Stimulated activated naive CD8-positive, alpha-beta T cell treated with anti-CD3 and anti-CD28 coated beads, Interleukin-15, amount 100 ng/mL, for 72 hours (primary cell): ENCODE results near the gene CAVIN1.
"Not testable (repeated sequence)": the region's sequence is repeated elsewhere in the genome, so short reads cannot be mapped to it uniquely, and the experiment has no call there.

ENCODE experiments used
- ATAC-seq: fragments of 150-1000 bp; cut with Tn5 transposase; 2 replicates; pipeline ENCODE4 v1.10.0; 2021; ENCODE audit warnings: mild to moderate bottlenecking, moderate library complexity
- DNase-seq, 2 donors: peaks; one replicate each; pipeline ENCODE4 v3.0.0; 2021 to 2022
- H3K27ac Mint-ChIP-seq, 2 donors: one replicate each; pipeline ENCODE4 v1.8.0; 2022; ENCODE audit warnings: mild to moderate bottlenecking in 2 of 2, mixed read lengths in 2 of 2, moderate library complexity in 2 of 2
- H3K27me3 Mint-ChIP-seq: one replicate; pipeline ENCODE4 v1.8.0; 2022; ENCODE audit warnings: mixed read lengths
- H3K4me1 Mint-ChIP-seq: one replicate; pipeline ENCODE4 v1.8.0; 2022; ENCODE audit warnings: mild to moderate bottlenecking, mixed read lengths
- H3K4me3 Mint-ChIP-seq, 2 donors: one replicate each; pipeline ENCODE4 v1.8.0; 2022; ENCODE audit warnings: mild to moderate bottlenecking in 2 of 2, mixed read lengths in 2 of 2, moderate library complexity in 1 of 2
- H3K9me3 Mint-ChIP-seq, 2 donors: one replicate each; pipeline ENCODE4 v1.8.0; 2022; ENCODE audit warnings: mixed read lengths in 2 of 2

Gene CAVIN1

GRCh38 chr17:42400844-42401375 lies 22.1 kb downstream of the CAVIN1 start:
- not testable (repeated sequence) for ATAC-seq, H3K4me3 Mint-ChIP-seq, H3K9me3 Mint-ChIP-seq, H3K27me3 Mint-ChIP-seq, DNase-seq
- peak overlapping the region in 1 of 2 donors; percentile 69 for H3K27ac Mint-ChIP-seq
- peaks cover 57% of the 10 kb centered on the region for H3K4me1 Mint-ChIP-seq

GRCh38 chr17:42399948-42400843 lies 22.9 kb downstream of the CAVIN1 start:
- ATAC-seq, result no peak
- H3K4me3 Mint-ChIP-seq, result peak overlapping the region; percentile 42 to 48
- DNase-seq, result no peak
- peaks cover 55% of the 10 kb centered on the region for H3K4me1 Mint-ChIP-seq
- no peaks in the 10 kb centered on the region for H3K27me3 Mint-ChIP-seq
- H3K27ac Mint-ChIP-seq, result peak overlapping the region in 1 of 2 donors; percentile 81
- H3K9me3 Mint-ChIP-seq, result no peaks in the 10 kb centered on the region

GRCh38 chr17:42399121-42399520 lies 23.9 kb downstream of the CAVIN1 start:
- Mint-ChIP-seq H3K9me3 (no peaks in the 10 kb centered on the region), H3K4me3 (no peak overlapping the region), H3K4me1 (peaks cover 64% of the 10 kb centered on the region), H3K27ac (no peak overlapping the region), H3K27me3 (no peaks in the 10 kb centered on the region)
- DNase-seq, result no peak
- ATAC-seq, result no peak

GRCh38 chr17:42395601-42396000 lies 27.5 kb downstream of the CAVIN1 start:
- H3K4me3 Mint-ChIP-seq, H3K27ac Mint-ChIP-seq, ATAC-seq, H3K9me3 Mint-ChIP-seq, DNase-seq, H3K27me3 Mint-ChIP-seq: not testable (repeated sequence)
- H3K4me1 Mint-ChIP-seq, result peaks cover 52% of the 10 kb centered on the region

GRCh38 chr17:42394838-42395237 lies 28.2 kb downstream of the CAVIN1 start:
- Mint-ChIP-seq H3K27ac (peak overlapping the region in 1 of 2 donors; percentile 13), H3K9me3 (no peaks in the 10 kb centered on the region), H3K4me3 (peak overlapping the region in 1 of 2 donors; percentile 46), H3K27me3 (no peaks in the 10 kb centered on the region), H3K4me1 (peaks cover 52% of the 10 kb centered on the region)
- DNase-seq (no peak), ATAC-seq (no peak)

- DNase-seq (no peak), ATAC-seq (no peak)
- Mint-ChIP-seq H3K27ac (peak overlapping the region; percentile 9 to 20), H3K4me1 (peaks cover 52% of the 10 kb centered on the region), H3K4me3 (peak overlapping the region in 1 of 2 donors; percentile 38), H3K9me3 (no peaks in the 10 kb centered on the region), H3K27me3 (no peaks in the 10 kb centered on the region)
Measured at GRCh38 chr17:42392692-42393415, 30.2 kb downstream of the CAVIN1 start.

GRCh38 chr17:42391439-42391838 lies 31.6 kb downstream of the CAVIN1 start:
- H3K9me3 Mint-ChIP-seq, DNase-seq, ATAC-seq, H3K27ac Mint-ChIP-seq, H3K4me3 Mint-ChIP-seq, H3K27me3 Mint-ChIP-seq: not testable (repeated sequence)
- peaks cover 55% of the 10 kb centered on the region for H3K4me1 Mint-ChIP-seq

- Mint-ChIP-seq H3K27ac (peak overlapping the region; percentile 93 to 100), H3K9me3 (no peaks in the 10 kb centered on the region), H3K4me3 (peak overlapping the region; percentile 55 to 92), H3K27me3 (no peaks in the 10 kb centered on the region), H3K4me1 (peaks cover 69% of the 10 kb centered on the region)
- ATAC-seq (no peak), DNase-seq (no peak)
Measured at GRCh38 chr17:42389899-42390298, 33.2 kb downstream of the CAVIN1 start.

GRCh38 chr17:42389135-42389417 lies 34.0 kb downstream of the CAVIN1 start:
- H3K4me3 Mint-ChIP-seq, result peak overlapping the region; percentile 92 to 93
- ATAC-seq (peak; percentile 84), DNase-seq (peak in 1 of 2 donors; percentile 91)
- H3K27me3 Mint-ChIP-seq, result no peaks in the 10 kb centered on the region
- H3K9me3 Mint-ChIP-seq, result no peaks in the 10 kb centered on the region
- peaks cover 69% of the 10 kb centered on the region for H3K4me1 Mint-ChIP-seq
- peak overlapping the region; percentile 100 for H3K27ac Mint-ChIP-seq

GRCh38 chr17:42388381-42389134 lies 34.5 kb downstream of the CAVIN1 start, which contains the start of gene STAT3:
TSS of gene STAT3 (minus strand) at chr17:42388442. CDS start at chr17:42348516, 39,926 bp downstream.
- peak within 1 kb of the TSS; percentile 92 to 93 for H3K4me3 Mint-ChIP-seq
- peaks cover 69% of the 10 kb centered on the region for H3K4me1 Mint-ChIP-seq
- peak within 1 kb of the TSS; percentile 100 for H3K27ac Mint-ChIP-seq
- ATAC-seq (peak; percentile 90), DNase-seq (peak; percentile 100)
- H3K9me3 Mint-ChIP-seq, result no peaks in the 10 kb centered on the region
- no peaks in the 10 kb centered on the region for H3K27me3 Mint-ChIP-seq

- peak; percentile 13 for ATAC-seq
- peak in 1 of 2 donors; percentile 64 for DNase-seq
- Mint-ChIP-seq H3K27me3 (no peaks in the 10 kb centered on the region), H3K9me3 (no peaks in the 10 kb centered on the region), H3K27ac (peak overlapping the region; percentile 100), H3K4me3 (peak overlapping the region; percentile 92 to 93), H3K4me1 (peaks cover 69% of the 10 kb centered on the region)
Measured at GRCh38 chr17:42387661-42388380, 35.2 kb downstream of the CAVIN1 start.

GRCh38 chr17:42386777-42387657 lies 36.0 kb downstream of the CAVIN1 start:
- H3K4me3 Mint-ChIP-seq, result peak overlapping the region; percentile 92 to 93
- DNase-seq (no peak), ATAC-seq (no peak)
- peaks cover 70% of the 10 kb centered on the region for H3K4me1 Mint-ChIP-seq
- H3K9me3 Mint-ChIP-seq, result no peaks in the 10 kb centered on the region
- no peaks in the 10 kb centered on the region for H3K27me3 Mint-ChIP-seq
- H3K27ac Mint-ChIP-seq, result peak overlapping the region; percentile 100

- Mint-ChIP-seq H3K9me3 (no peaks in the 10 kb centered on the region), H3K4me1 (peaks cover 96% of the 10 kb centered on the region), H3K4me3 (no peak overlapping the region), H3K27me3 (no peaks in the 10 kb centered on the region), H3K27ac (no peak overlapping the region)
- ATAC-seq (no peak), DNase-seq (no peak)
Measured at GRCh38 chr17:42381898-42382297, 41.2 kb downstream of the CAVIN1 start.

GRCh38 chr17:42380935-42381334 lies 42.1 kb downstream of the CAVIN1 start:
- no peak overlapping the region for H3K27ac Mint-ChIP-seq
- no peak for DNase-seq

More at GRCh38 chr17:42380935-42381334, 42.1 kb downstream of the CAVIN1 start:
- H3K4me3 Mint-ChIP-seq, result no peak overlapping the region
- ATAC-seq, result no peak
- peaks cover 88% of the 10 kb centered on the region for H3K4me1 Mint-ChIP-seq
- H3K27me3 Mint-ChIP-seq, result no peaks in the 10 kb centered on the region
- H3K9me3 Mint-ChIP-seq, result no peaks in the 10 kb centered on the region
